Heart left ventricle (tissue), 13 donors: Measurements from ENCODE around the gene H6PD.

Experiments
- CTCF ChIP-seq, 12 donors: fragments of 200-600 bp; sonication (generic) in 4 of 12; IDR thresholded peaks; one replicate each; pipeline versions ENCODE4 v1.5.0 to v1.8.0; 2018 to 2022; ENCODE audit warnings: antibody characterized with exemption in 12 of 12, mild to moderate bottlenecking in 5 of 12
- POLR2A ChIP-seq, 2 donors: fragments of 450-650 bp; IDR thresholded peaks; one replicate each; pipeline ENCODE4 v1.6.1; 2017; ENCODE audit warnings: antibody characterized with exemption in 2 of 2, mild to moderate bottlenecking in 2 of 2, moderate library complexity in 2 of 2
- donor health status: ischemic (EF 13 %, LVEDD 7.1; RV severe dilation, severe dysfunction).
- donor health status: DM: no; HTN: yes; CAD: no.
- donor health status: DM: no; HTN: no; CAD: no.
- donor health status: ischemic (EF 25% LVEDD 6.9; RV normal size, moderate dysfunction).
- donor health status: ischemic (EF 25% LVEDD 5.7; RV mildly dilated, moderate dysfunction).
- donor health status: ischemic (EF 35%, LVEDD 5.7; RV mildly dilated, moderate dysfunction).
- donor health status: nonischemic (EF 11% LVEDD 7.7; RV severe dilation, severe dysfunction).
- donor health status: DM: yes; HTN: yes; CAD: no.
- donor health status: PGD.
- donor health status: ischemic (EF 29% LVEDD 5.4; RV normal size, mild dysfunction).
- donor health status: nonischemic (EF 23%, LVEDD 6.1; RV moderate dilation, normal function).

- no peak for TF ChIP-seq CTCF (IDR thresholded peaks at IDR 0.05)
- TF ChIP-seq POLR2A (IDR thresholded peaks at IDR 0.05): no peak
These were observed 76.5 kb downstream of the H6PD start for GRCh38 chr1:9311029-9311428.
